K562 (cell line): ENCODE measurements around the gene LAMTOR4. TPM values are rescaled to one million over a fixed set of nuclear protein-coding genes. Genes with fewer than 3 reads are reported as not detected.
A peak's percentile ranks its signal among the peaks of the same experiment; 100 is the strongest.

Experiments
- BRD4 ChIP-seq: fragments of 200-600 bp; sonication (generic); IDR thresholded peaks from 2 replicates; pipeline ENCODE4 v1.6.1; 2017; ENCODE audit warnings: inconsistent platforms
- CBFB ChIP-seq: sonication (generic); formaldehyde crosslinking; IDR thresholded peaks from 2 replicates; pipeline ENCODE4 v1.4.0; 2020; ENCODE audit warnings: mild to moderate bottlenecking, missing genetic modification reagents
- DEAF1 ChIP-seq: fragments of 450-650 bp; formaldehyde crosslinking; IDR thresholded peaks from 2 replicates; pipeline ENCODE4 v1.4.0; 2020; ENCODE audit warnings: mild to moderate bottlenecking, moderate library complexity
- ELF4 ChIP-seq: fragments of 450-650 bp; formaldehyde crosslinking; IDR thresholded peaks from 2 replicates; pipeline ENCODE4 v1.4.0; 2022; ENCODE audit warnings: missing genetic modification characterization
- ETS2 ChIP-seq: IDR thresholded peaks from 2 replicates; pipeline ENCODE4 v1.6.1; 2016; ENCODE audit warnings: borderline replicate concordance, missing genetic modification characterization, mild to moderate bottlenecking, moderate library complexity, missing compliant biosample characterization; ENCODE audit not compliant: poor library complexity, severe bottlenecking
- HDAC1 ChIP-seq, 2 experiments: fragments of 450-650 bp; IDR thresholded peaks; 2 replicates each; pipeline ENCODE4 v1.6.1; 2016 to 2017; ENCODE audit warnings: inconsistent platforms in 1 of 2, mild to moderate bottlenecking in 1 of 2, moderate library complexity in 1 of 2
- KLF6 ChIP-seq: fragments of 250-450 bp; sonication (Bioruptor Pico); IDR thresholded peaks from 2 replicates; pipeline ENCODE4 v1.4.0; 2020; ENCODE audit warnings: mild to moderate bottlenecking, moderate library complexity, borderline replicate concordance
- NFIC ChIP-seq: fragments of 450-650 bp; IDR thresholded peaks from 2 replicates; pipeline ENCODE4 v1.6.1; 2017; ENCODE audit warnings: mild to moderate bottlenecking, inconsistent platforms
- TEAD4 ChIP-seq, 2 experiments: sonication (generic) in 1 of 2; formaldehyde crosslinking in 1 of 2; IDR thresholded peaks; 2 replicates each; pipeline versions ENCODE4 v1.6.1 to v1.8.0; 2012 to 2022; ENCODE audit warnings: borderline replicate concordance in 1 of 2, inconsistent platforms in 1 of 2, low read length in 1 of 2, mild to moderate bottlenecking in 1 of 2, missing genetic modification reagents in 1 of 2
- ZHX1 ChIP-seq: fragments of 150-350 bp; conservative IDR thresholded peaks from 2 replicates; pipeline ENCODE4 v1.6.1; 2014; ENCODE audit warnings: low read length
- polyA plus RNA-seq, 8 experiments: library from polyadenylated mRNA; depleted of rRNA in 4 of 8; stranded (reverse) in 5 of 8; unstranded in 3 of 8; fragments of >200 nt; fragmentation: Nextera tagmentation in 2 of 8; fragmentation: Illumina TruSeq in 1 of 8; extraction: Ambion mirVana in 2 of 8; extraction: Trizol in 1 of 8; gene quantifications; 2 replicates each; pipeline versions ENCODE4 v1.2.1 to v1.2.3, GENCODE V29; 2011 to 2014; ENCODE audit warnings: inconsistent platforms in 1 of 8, missing spikeins in 1 of 8
- total RNA-seq, 7 experiments: library from RNA; depleted of rRNA in 6 of 7; stranded (reverse); fragments of >200 nt in 6 of 7; fragmentation: Illumina TruSeq in 2 of 7; extraction: Trizol in 2 of 7; gene quantifications; 2 replicates each; pipeline versions ENCODE4 v1.2.1 to v1.2.3, GENCODE V29; 2011 to 2021; ENCODE audit warnings: low replicate concordance in 1 of 7

The LAMTOR4 gene
- total and polyA plus RNA-seq, 9 of the 15 experiments (the other 6 are each of a cell fraction or from before 2014, with no cell fraction given): 79.6 to 314 (median 195) TPM

- TF ChIP-seq CBFB: peak; percentile 45
- TF ChIP-seq ZHX1: no peak
- TF ChIP-seq TEAD4 (IDR thresholded peaks at IDR 0.05; ENCODE audit: low read length): no peak; the same call in 1 of the 2 replicates
- TF ChIP-seq TEAD4 (CRISPR knock-in tag; IDR thresholded peaks at IDR 0.05; ENCODE audit: borderline replicate concordance): no peak
- peak in 1 of 2 experiments; percentile 2; a peak in 1 of 4 replicates for TF ChIP-seq HDAC1 (IDR thresholded peaks at IDR 0.05)
- TF ChIP-seq ELF4 (CRISPR knock-in tag): 0 out of 2 replicates have a peak, but pooled peaks have one; percentile 22
- no peak for TF ChIP-seq ETS2 (tag)
- 0 out of 2 replicates have a peak, but pooled peaks have one; percentile 6 for TF ChIP-seq DEAF1 (CRISPR knock-in tag)
- TF ChIP-seq KLF6 (CRISPR knock-in tag): 0 out of 2 replicates have a peak, but pooled peaks have one; percentile 39
- peak; percentile 61; the same call in 1 of the 2 replicates for TF ChIP-seq BRD4
- peak; percentile 9; the same call in 1 of the 2 replicates for TF ChIP-seq NFIC
These were observed 526 bp upstream of the LAMTOR4 start (continued) for GRCh38 chr7:100148225-100148558.
